Measurements from ENCODE around the gene PTPDC1. TPM values are rescaled to one million over a fixed set of nuclear protein-coding genes. Genes with fewer than 3 reads are reported as not detected.
"Not testable (repeated sequence)": the region's sequence is repeated elsewhere in the genome, so short reads cannot be mapped to it uniquely, and the experiment has no call there.

PTPDC1 gene
- total RNA-seq, 1 donor from 2014 or later = 5.6 TPM

DNA sequence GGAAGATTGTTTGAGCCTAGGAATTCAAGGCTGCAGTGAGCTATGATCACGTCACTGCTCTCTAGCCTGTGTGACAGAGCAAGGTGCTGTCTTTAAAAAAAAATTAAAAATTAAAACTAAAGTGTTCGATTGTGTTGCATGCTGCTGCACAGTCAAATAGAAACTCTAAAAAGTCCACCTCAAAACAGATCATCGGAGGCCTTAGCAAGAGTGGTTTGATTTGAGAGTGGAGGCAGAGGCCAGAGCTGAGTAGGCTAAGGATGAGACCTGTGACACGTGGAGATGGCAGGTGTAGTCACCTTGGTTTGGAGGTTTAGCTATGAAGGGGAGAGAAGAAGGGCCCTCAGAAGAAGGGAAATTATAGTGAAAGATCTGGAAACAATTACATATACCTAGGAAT, 2.8 kb upstream of the PTPDC1 start:
- Mint-ChIP-seq H3K27me3 (no peaks in the 10 kb centered on the region), H3K27ac (no peak overlapping the region), H3K9me3 (no peaks in the 10 kb centered on the region), H3K4me1 (no peaks in the 10 kb centered on the region), H3K4me3 (no peak overlapping the region), H3K36me3 (ENCODE audit: low read depth) (no peaks in the 10 kb centered on the region)
- no peak for DNase-seq
- intact Hi-C loops (cut with micrococcal nuclease) = no loop called here

GRCh38 chr9:94081864-94082463, 2.3 kb upstream of the PTPDC1 start:
- Mint-ChIP-seq H3K36me3 (ENCODE audit: low read depth) (no peaks in the 10 kb centered on the region), H3K27ac (no peak overlapping the region), H3K4me1 (no peaks in the 10 kb centered on the region), H3K4me3 (no peak overlapping the region), H3K9me3 (no peaks in the 10 kb centered on the region), H3K27me3 (no peaks in the 10 kb centered on the region)
- no peak for DNase-seq
- intact Hi-C loops (cut with micrococcal nuclease) = no loop called here

DNA sequence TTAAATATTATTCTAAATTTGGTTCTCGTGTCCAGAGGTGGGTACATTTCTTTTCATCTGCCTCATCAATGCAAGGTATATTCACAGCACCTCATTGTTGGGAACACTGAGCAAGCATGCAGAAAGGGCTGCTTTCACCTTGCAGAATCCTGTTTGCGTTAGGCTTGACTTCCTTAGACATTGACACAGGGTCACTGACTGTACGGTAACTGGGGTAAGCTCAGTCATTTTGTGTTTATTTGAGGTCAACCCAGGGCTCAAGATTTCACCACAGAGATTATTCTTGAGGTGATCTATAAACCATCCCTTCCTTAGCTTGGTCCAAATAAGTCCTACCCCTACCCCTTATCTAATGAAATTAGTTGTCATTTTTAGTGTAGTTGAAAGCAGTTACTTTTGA, 1.7 kb upstream of the PTPDC1 start:
- H3K4me3 Mint-ChIP-seq = no peak overlapping the region
- intact Hi-C loops (cut with micrococcal nuclease) = no loop called here
- DNase-seq = no peak
- H3K27me3 Mint-ChIP-seq = no peaks in the 10 kb centered on the region
- H3K9me3 Mint-ChIP-seq = no peaks in the 10 kb centered on the region
- no peaks in the 10 kb centered on the region for H3K36me3 Mint-ChIP-seq (ENCODE audit: low read depth)
- H3K4me1 Mint-ChIP-seq = no peaks in the 10 kb centered on the region
- H3K27ac Mint-ChIP-seq = no peak overlapping the region

DNA sequence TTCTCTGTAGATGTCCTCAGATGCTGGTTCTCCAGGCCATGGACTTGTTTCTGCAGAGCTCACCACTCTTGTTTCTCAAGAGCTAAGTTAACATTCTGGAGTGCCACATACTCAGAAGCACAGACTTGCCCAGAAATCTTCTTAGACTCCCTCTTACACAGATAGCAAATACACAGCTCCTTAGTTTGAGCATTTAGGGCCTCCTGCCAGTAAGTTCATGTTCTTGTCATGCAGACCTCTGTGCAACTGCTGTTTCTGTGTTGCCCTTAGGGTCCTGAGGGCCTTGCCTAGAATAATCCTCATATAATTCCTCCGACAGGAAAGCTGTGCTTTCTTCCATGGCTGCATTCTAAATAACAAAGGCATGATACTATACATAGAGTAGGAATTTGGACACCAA, 1.3 kb upstream of the PTPDC1 start:
- no peaks in the 10 kb centered on the region for H3K4me1 Mint-ChIP-seq
- no peak overlapping the region for H3K27ac Mint-ChIP-seq
- no peaks in the 10 kb centered on the region for H3K36me3 Mint-ChIP-seq (ENCODE audit: low read depth)

GRCh38 chr9:94083384-94083783, 880 bp upstream of the PTPDC1 start:
- Mint-ChIP-seq H3K27me3 (no peaks in the 10 kb centered on the region), H3K27ac (no peak overlapping the region), H3K4me1 (no peaks in the 10 kb centered on the region), H3K36me3 (ENCODE audit: low read depth) (no peaks in the 10 kb centered on the region), H3K9me3 (no peaks in the 10 kb centered on the region), H3K4me3 (no peak overlapping the region)
- no peak for DNase-seq
- intact Hi-C loops (cut with micrococcal nuclease) = no loop called here

More for the DNA sequence above, 1.3 kb upstream of the PTPDC1 start:
- intact Hi-C loops (cut with micrococcal nuclease) = no loop called here
- no peaks in the 10 kb centered on the region for H3K27me3 Mint-ChIP-seq
- DNase-seq = no peak
- no peak overlapping the region for H3K4me3 Mint-ChIP-seq
- H3K9me3 Mint-ChIP-seq = no peaks in the 10 kb centered on the region

DNA sequence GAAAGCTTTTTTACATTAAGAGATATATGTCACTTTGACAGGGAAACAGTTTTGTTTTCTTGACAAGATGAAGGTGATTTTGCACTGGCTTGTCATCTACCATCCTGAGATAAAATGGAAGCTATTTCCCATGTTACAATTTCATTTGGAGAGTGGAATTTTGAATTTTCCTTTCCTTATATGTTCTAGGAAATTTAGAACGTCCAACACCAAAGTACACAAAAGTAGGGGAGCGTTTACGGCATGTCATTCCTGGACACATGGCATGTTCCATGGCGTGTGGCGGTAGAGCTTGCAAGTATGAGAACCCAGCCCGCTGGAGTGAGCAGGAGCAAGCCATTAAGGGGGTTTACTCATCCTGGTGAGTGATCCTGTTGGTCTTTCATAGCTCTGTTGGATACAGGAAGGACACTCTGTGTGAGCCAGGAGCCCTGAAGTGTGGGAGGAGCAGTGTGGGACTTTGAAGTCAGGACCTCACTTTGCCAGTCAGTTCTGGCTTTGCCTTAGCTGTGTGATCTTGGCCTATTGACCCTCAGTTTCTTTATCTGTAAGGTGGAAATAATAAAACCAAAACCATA, 887 bp downstream of the PTPDC1 start:
- Mint-ChIP-seq H3K27me3 (no peaks in the 10 kb centered on the region), H3K4me3 (no peak overlapping the region), H3K36me3 (ENCODE audit: low read depth) (no peaks in the 10 kb centered on the region), H3K27ac (no peak overlapping the region), H3K9me3 (no peaks in the 10 kb centered on the region), H3K4me1 (no peaks in the 10 kb centered on the region)
- intact Hi-C loops (cut with micrococcal nuclease) = no loop called here
- no peak for DNase-seq

DNA sequence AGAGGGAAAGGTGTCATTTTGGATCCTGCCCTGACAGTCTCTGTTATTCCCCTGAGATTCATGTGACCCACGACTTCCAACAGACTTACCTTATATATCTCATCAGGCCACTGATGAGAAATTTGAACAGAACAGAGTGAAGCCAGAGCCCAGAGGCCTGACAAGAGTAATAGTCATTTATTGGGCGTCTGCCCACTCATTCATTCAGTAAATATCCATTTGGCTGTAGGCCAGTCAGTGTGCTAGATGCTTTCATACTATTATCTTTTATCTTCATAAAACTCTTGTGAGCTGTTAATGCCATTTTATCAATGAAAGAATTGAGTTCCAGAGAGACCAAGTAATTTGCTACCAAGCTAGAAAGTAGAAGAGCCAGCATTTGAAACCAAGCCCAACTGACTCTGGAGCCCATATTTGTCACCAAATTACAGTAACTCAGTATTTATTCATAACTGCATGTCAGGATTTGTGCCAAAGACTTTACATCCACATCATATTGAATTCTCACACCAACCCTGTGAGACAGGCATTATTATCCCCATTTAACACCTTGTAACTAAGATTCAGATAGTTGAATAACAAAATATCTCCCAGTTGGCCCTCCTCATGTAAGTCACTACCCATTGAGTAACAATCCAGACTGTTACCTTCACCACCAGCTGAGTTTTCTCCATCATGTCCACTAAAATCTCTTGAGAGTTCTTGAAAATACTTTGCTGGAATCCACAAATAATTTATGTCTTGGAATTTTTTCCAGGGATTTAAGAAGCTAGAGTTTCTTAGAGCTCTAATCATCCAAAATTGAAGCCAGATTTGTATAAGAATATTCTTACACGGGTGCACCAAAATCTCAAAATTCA, 2.5 kb downstream of the PTPDC1 start:
- H3K4me1 Mint-ChIP-seq = no peaks in the 10 kb centered on the region
- H3K36me3 Mint-ChIP-seq (ENCODE audit: low read depth) = no peaks in the 10 kb centered on the region
- no peaks in the 10 kb centered on the region for H3K9me3 Mint-ChIP-seq
- no peaks in the 10 kb centered on the region for H3K27me3 Mint-ChIP-seq
- DNase-seq = no peak
- no peak overlapping the region for H3K27ac Mint-ChIP-seq
- intact Hi-C loops (cut with micrococcal nuclease) = no loop called here
- no peak overlapping the region for H3K4me3 Mint-ChIP-seq

DNA sequence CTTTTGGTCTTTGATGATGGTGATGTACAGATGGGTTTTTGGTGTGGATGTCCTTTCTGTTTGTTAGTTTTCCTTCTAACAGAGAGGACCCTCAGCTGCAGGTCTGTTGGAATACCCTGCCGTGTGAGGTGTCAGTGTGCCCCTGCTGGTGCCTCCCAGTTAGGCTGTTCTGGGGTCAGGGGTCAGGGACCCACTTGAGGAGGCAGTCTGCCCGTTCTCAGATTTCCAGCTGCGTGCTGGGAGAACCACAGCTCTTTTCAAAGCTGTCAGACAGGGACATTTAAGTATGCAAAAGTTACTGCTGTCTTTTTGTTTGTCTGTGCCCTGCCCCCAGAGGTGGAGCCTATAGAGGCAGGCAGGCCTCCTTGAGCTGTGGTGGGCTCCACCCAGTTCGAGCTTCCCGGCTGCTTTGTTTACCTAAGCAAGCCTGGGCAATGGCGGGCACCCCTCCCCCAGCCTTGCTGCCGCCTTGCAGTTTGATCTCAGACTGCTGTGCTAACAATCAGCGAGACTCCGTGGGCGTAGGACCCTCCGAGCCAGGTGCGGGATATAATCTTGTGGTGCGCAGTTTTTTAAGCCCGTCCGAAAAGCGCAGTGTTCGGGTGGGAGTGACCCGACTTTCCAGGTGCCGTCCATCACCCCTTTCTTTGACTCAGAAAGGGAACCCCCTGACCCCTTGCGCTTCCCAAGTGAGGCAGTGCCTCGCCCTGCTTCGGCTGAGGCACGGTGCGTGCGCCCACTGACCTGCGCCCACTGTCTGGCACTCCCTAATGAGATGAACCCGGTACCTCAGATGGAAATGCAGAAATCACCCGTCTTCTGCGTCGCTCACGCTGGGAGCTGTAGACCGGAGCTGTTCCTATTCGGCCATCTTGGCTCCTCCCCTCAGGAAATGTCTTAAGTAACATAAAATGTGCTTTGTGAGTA, 10.2 kb downstream of the PTPDC1 start:
- H3K27ac Mint-ChIP-seq; H3K36me3 Mint-ChIP-seq (ENCODE audit: low read depth); H3K27me3 Mint-ChIP-seq; intact Hi-C loops (cut with micrococcal nuclease); DNase-seq; H3K9me3 Mint-ChIP-seq; H3K4me1 Mint-ChIP-seq; H3K4me3 Mint-ChIP-seq: not testable (repeated sequence)

GRCh38 chr9:94096819-94097577, 12.7 kb downstream of the PTPDC1 start:
- H3K4me1 Mint-ChIP-seq = peaks cover 3% of the 10 kb centered on the region
- no peak overlapping the region for H3K4me3 Mint-ChIP-seq
- no peaks in the 10 kb centered on the region for H3K36me3 Mint-ChIP-seq (ENCODE audit: low read depth)
- H3K27ac Mint-ChIP-seq = no peak overlapping the region
- intact Hi-C loops (cut with micrococcal nuclease) = no loop called here
- H3K27me3 Mint-ChIP-seq = no peaks in the 10 kb centered on the region
- DNase-seq = no peak
- no peaks in the 10 kb centered on the region for H3K9me3 Mint-ChIP-seq

DNA sequence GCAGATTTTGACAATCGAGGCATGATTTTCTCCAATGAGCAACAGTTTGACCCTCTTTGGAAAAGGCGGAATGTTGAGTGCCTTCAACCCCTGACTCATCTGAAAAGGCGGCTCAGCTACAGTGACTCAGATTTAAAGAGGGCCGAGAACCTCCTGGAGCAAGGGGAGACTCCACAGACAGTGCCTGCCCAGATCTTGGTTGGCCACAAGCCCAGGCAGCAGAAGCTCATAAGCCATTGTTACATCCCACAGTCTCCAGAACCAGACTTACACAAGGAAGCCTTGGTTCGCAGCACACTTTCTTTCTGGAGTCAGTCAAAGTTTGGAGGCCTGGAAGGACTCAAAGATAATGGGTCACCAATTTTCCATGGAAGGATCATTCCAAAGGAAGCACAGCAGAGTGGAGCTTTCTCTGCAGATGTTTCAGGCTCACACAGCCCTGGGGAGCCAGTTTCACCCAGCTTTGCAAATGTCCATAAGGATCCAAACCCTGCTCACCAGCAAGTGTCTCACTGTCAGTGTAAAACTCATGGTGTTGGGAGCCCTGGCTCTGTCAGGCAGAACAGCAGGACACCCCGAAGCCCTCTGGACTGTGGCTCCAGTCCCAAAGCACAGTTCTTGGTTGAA, 13.6 kb downstream of the PTPDC1 start:
- Mint-ChIP-seq H3K36me3 (ENCODE audit: low read depth) (no peaks in the 10 kb centered on the region), H3K4me3 (no peak overlapping the region), H3K4me1 (peaks cover 3% of the 10 kb centered on the region), H3K27me3 (no peaks in the 10 kb centered on the region), H3K9me3 (no peaks in the 10 kb centered on the region), H3K27ac (no peak overlapping the region)
- no peak for DNase-seq
- intact Hi-C loops (cut with micrococcal nuclease) = no loop called here

GRCh38 chr9:94100152-94100879, 16.1 kb downstream of the PTPDC1 start:
- Mint-ChIP-seq H3K27me3 (no peaks in the 10 kb centered on the region), H3K4me1 (peaks cover 3% of the 10 kb centered on the region), H3K9me3 (no peaks in the 10 kb centered on the region), H3K27ac (no peak overlapping the region), H3K4me3 (no peak overlapping the region), H3K36me3 (ENCODE audit: low read depth) (no peaks in the 10 kb centered on the region)
- intact Hi-C loops (cut with micrococcal nuclease) = no loop called here
- DNase-seq = no peak

DNA sequence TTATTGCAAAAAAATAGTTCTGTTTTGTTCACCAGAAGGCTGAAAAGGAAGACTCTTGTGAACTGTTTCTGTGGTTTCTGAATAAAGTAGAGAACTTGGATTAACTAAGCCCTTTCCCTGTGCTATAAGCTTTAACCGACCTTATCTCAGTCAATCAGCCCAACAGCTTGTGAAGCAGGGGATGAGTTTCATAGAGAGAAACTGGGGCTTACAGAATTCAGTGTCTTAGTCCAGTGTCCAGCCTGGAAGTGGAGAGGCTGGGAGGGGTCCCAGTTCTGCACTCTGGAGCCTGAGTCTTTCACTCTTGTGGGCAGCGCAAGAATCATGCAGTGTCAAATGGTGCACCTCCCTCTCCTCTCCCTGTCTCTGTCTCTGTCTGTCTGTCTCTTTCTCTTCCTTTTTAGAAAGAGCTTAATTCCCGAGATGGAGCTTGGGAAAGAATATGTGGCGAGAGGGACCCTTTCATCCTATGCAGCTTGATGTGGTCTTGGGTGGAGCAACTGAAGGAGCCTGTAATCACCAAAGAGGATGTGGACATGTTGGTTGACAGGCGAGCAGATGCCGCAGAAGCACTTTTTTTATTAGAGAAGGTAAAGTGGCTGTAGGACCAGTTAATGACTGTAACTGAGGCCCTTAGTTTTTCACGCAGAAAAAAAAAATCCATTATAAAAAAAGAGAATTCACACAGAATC, 17.0 kb downstream of the PTPDC1 start:
- Mint-ChIP-seq H3K36me3 (ENCODE audit: low read depth) (no peaks in the 10 kb centered on the region), H3K4me1 (peaks cover 3% of the 10 kb centered on the region), H3K9me3 (no peaks in the 10 kb centered on the region), H3K27me3 (no peaks in the 10 kb centered on the region), H3K4me3 (no peak overlapping the region), H3K27ac (no peak overlapping the region)
- DNase-seq = no peak
- intact Hi-C loops (cut with micrococcal nuclease) = no loop called here

Data from activated CD4-positive, alpha-beta T cell treated with anti-CD3 and anti-CD28 coated beads, Interleukin-2, amount 10 ng/mL, durations not matched to agents 24 days and 14 days (primary cell).